Measurements from ENCODE around the gene TPSAB1. TPM values are rescaled to one million over a fixed set of nuclear protein-coding genes. Genes with fewer than 3 reads are reported as not detected.

Gene TPSAB1
- total RNA-seq, 4 donors from 2014 or later = 3.9 to 96.2 (median 14.2) TPM

DNA sequence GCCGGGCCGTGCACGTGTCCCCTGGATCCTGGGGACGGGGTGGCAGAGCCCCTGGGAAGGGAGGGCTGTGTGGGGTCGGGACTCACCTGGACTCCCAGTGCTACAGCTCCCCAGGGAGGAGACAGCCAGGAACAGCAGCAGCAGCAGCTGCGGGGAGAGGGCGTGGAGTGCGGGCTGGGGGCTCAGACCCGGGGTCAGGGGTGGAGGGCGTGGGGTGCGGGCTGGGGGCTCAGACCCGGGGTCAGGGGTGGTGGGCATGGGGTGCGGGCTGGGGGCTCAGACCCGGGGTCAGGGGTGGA lies 36.0 kb downstream of the TPSAB1 start:
- Histone ChIP-seq H3K36me3 (no peaks in the 10 kb centered on the region), H3K27ac (no peak overlapping the region), H3K9me3 (no peaks in the 10 kb centered on the region), H3K4me1 (peaks cover 0 to 5% of the 10 kb centered on the region in 2 donors), H3K27me3 (no peaks in the 10 kb centered on the region), H3K4me3 (no peak overlapping the region)
- no peak for DNase-seq
- intact Hi-C loops (cut with DNase I; ENCODE audit: low total_unique reads) = no loop called here
- TF ChIP-seq, protein P1, sequence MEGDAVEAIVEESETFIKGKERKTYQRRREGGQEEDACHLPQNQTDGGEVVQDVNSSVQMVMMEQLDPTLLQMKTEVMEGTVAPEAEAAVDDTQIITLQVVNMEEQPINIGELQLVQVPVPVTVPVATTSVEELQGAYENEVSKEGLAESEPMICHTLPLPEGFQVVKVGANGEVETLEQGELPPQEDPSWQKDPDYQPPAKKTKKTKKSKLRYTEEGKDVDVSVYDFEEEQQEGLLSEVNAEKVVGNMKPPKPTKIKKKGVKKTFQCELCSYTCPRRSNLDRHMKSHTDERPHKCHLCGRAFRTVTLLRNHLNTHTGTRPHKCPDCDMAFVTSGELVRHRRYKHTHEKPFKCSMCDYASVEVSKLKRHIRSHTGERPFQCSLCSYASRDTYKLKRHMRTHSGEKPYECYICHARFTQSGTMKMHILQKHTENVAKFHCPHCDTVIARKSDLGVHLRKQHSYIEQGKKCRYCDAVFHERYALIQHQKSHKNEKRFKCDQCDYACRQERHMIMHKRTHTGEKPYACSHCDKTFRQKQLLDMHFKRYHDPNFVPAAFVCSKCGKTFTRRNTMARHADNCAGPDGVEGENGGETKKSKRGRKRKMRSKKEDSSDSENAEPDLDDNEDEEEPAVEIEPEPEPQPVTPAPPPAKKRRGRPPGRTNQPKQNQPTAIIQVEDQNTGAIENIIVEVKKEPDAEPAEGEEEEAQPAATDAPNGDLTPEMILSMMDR (IDR thresholded peaks at IDR 0.05) = no peak
- TF ChIP-seq POLR2A (IDR thresholded peaks at IDR 0.05) = no peak

DNA sequence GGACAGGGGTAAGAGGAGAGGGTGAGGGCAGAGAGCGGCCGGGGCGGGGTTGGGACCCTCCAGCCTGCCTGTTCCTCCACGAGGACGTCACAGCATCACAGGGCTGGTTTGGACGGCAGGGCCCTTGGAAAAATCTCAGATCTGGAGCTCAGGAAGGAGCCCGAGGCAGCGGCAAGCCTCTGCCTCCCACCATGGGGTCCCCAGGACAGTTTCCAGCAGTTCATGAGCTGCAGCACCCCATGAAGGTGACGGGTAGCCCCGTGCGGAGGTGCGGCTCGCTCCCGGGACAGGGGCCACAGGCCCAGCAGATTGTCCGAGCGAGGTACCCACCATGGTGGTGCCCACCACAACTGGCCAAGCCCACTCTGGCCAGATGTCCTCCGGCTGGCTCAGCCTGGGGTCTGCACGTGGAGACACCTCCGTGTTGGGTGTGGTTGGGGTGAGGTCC lies 36.7 kb downstream of the TPSAB1 start:
- DNase-seq = no peak
- intact Hi-C loops (cut with DNase I; ENCODE audit: low total_unique reads) = no loop called here
- no peaks in the 10 kb centered on the region for H3K27me3 ChIP-seq
- TF ChIP-seq POLR2A (IDR thresholded peaks at IDR 0.05) = no peak
- no peak overlapping the region for H3K27ac ChIP-seq
- H3K4me3 ChIP-seq = no peak overlapping the region
- H3K9me3 ChIP-seq = no peaks in the 10 kb centered on the region
- no peaks in the 10 kb centered on the region for H3K4me1 ChIP-seq
- H3K36me3 ChIP-seq = no peaks in the 10 kb centered on the region

DNA sequence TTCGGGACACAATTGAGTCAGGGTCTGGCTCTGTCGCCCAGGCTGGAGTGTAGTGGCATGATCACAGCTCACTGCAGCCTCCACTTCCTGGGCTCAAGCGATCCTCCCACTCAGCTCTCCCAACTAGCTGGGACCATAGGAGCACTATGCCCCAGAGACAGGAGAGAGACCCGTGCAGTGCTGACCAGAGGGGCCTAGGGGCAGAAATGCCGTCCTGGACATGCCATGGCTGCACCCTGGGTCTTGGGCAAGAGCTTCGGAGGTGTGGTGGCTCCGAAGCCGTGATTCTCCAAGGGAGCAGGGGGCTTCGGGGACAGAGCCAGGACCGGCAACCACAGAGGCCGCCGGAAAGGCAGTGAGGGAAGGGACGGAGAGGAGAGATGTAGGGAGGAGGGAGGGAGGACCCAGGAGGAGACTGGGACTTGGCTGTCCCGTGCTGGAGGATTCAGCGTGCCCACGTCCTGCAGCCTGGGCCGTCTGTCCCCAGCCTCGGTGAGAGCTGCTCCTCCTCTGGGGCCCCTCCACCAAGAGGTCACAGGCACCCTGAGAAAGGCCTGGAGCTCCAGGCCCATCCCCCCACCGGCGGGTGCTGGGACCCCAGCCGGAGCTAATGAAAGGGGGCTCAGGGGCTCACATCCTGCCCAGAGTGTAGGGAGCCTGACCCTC lies 37.2 kb downstream of the TPSAB1 start:
- TF ChIP-seq, protein P1 (IDR thresholded peaks at IDR 0.05) = no peak
- TF ChIP-seq POLR2A (IDR thresholded peaks at IDR 0.05) = no peak
- intact Hi-C loops (cut with DNase I; ENCODE audit: low total_unique reads) = no loop called here
- Histone ChIP-seq H3K9me3 (no peaks in the 10 kb centered on the region), H3K4me1 (no peaks in the 10 kb centered on the region), H3K27ac (no peak overlapping the region), H3K27me3 (no peaks in the 10 kb centered on the region), H3K36me3 (no peaks in the 10 kb centered on the region), H3K4me3 (no peak overlapping the region)
- DNase-seq = no peak

DNA sequence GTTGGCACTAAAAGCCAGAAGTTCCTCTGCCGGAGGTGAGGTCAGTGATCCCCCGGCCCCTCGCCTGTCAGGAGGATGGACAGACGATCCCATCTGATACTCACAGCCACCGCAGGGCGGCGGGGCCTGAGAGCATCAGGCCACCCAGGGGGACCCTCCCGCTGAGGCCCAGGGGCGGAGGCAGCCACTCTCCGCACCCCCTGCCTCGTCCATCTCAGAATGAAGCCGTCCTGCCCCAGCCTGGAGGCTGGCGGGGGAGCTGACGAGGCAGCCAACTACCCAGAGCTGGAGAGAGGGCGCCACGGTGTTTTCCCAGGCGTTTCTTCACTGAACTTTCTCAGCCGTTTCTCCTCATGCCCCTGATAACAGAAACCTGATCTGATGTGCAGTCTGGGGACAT lies 38.0 kb downstream of the TPSAB1 start:
- H3K27me3 ChIP-seq = no peaks in the 10 kb centered on the region
- no peak overlapping the region for H3K27ac ChIP-seq
- H3K9me3 ChIP-seq = no peaks in the 10 kb centered on the region
- no peaks in the 10 kb centered on the region for H3K4me1 ChIP-seq
- TF ChIP-seq, protein P1 (IDR thresholded peaks at IDR 0.05) = no peak
- H3K36me3 ChIP-seq = no peaks in the 10 kb centered on the region
- intact Hi-C loops (cut with DNase I; ENCODE audit: low total_unique reads) = no loop called here
- DNase-seq = no peak
- H3K4me3 ChIP-seq = no peak overlapping the region

DNA sequence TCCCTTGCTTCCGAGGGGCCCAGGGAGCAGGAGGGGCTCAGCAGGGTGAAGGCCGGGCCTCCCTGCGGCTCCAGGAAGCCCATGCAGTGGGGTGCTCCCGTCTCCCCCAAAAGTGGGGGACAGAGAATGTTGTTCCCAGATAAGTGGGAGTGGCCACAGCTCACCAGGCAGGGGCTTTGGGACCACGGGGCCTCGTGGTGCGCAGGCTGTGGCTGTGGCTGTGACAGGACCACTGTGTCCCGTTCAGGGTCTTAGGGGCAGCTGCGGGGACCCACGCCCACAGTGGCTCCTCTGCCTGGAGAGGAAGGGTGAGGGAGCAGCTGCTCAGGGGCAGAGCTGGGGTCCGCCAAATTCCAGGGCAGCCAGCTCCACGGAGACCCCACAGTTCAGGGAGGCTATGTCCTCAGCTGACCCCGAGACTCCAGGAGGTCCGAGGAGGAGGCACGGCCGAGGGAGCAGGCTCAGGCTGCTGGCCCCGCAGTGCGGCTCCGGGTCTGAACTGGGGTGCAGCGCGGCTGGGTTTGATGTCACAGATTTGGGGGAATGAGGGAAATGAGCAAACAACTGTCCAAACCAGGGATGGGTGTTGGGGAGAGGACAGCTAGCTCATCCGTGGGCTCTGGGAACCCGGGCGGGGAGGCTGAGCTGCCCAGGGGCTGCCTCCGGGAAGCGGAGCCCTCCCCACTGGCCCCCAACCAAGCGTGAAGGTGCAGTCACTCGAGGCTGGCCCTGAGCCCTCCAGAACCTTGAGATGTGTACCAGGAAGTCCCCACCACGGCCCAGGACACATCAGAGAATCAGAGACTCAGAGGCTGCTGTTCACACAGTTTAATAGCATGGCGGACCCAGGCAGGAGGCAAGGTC lies 38.8 kb downstream of the TPSAB1 start:
- Histone ChIP-seq H3K9me3 (no peaks in the 10 kb centered on the region), H3K4me3 (no peak overlapping the region), H3K36me3 (no peaks in the 10 kb centered on the region), H3K4me1 (no peaks in the 10 kb centered on the region), H3K27me3 (no peaks in the 10 kb centered on the region), H3K27ac (no peak overlapping the region)
- DNase-seq = no peak
- intact Hi-C loops (cut with DNase I; ENCODE audit: low total_unique reads) = no loop called here
- TF ChIP-seq, protein P1 (IDR thresholded peaks at IDR 0.05) = no peak
- no peak for TF ChIP-seq POLR2A (IDR thresholded peaks at IDR 0.05)

Data from uterus (tissue), 4 donors.